Pancreas (tissue), 10 donors: ENCODE data around the gene GPR31. TPM values are rescaled to one million over a fixed set of nuclear protein-coding genes. Genes with fewer than 3 reads are reported as not detected.

Experiments
- ATAC-seq, 4 donors: fragments of 200-7000 bp; cut with Tn5 transposase; one replicate each; pipeline versions ENCODE4 v1.8.0 to v1.9.1; 2020; ENCODE audit warnings: mild to moderate bottlenecking in 4 of 4, moderate library complexity in 4 of 4
- DNase-seq, 6 donors: peaks; one replicate each; pipeline ENCODE4 v3.0.0-alpha.2; 2020
- FAIRE-seq: peaks from 2 replicates; lab custom pipeline; 2012; peaks lifted over from hg19 to GRCh38; lab: Jason Lieb, UNC
- H3K27ac ChIP-seq, 4 donors: fragments of 200-600 bp; sonication (generic); 1 replicate in 3 of 4; 2 replicates in 1 of 4; pipeline versions ENCODE4 v1.5.0 to v1.8.0; 2020
- H3K27me3 ChIP-seq, 4 donors: fragments of 200-600 bp; one replicate each; pipeline ENCODE4 v1.8.0; 2021
- H3K36me3 ChIP-seq, 3 donors: fragments of 200-600 bp; sonication (generic) in 1 of 3; one replicate each; pipeline versions ENCODE4 v1.5.0 to v1.8.0; 2020 to 2021
- H3K4me1 ChIP-seq, 3 donors: fragments of 200-600 bp; one replicate each; pipeline ENCODE4 v1.8.0; 2021
- H3K4me3 ChIP-seq, 4 donors: fragments of 200-600 bp; sonication (generic) in 2 of 4; one replicate each; pipeline versions ENCODE4 v1.5.0 to v1.8.0; 2020 to 2021
- H3K9me3 ChIP-seq, 4 donors: fragments of 200-600 bp; one replicate each; pipeline ENCODE4 v1.8.0; 2021
- CTCF ChIP-seq, 4 donors: fragments of 200-600 bp; sonication (generic) in 3 of 4; IDR thresholded peaks; one replicate each; pipeline versions ENCODE4 v1.5.0 to v1.8.0; 2021; ENCODE audit warnings: antibody characterized with exemption in 4 of 4
- WGBS, 2 donors: extraction: QIAGEN DNeasy Blood & Tissue Kit; methylation state at CpG; one replicate each; pipeline ENCODE4 v1.1.7; 2013; 5-methylcytosine and 5-hydroxymethylcytosine counted together
- intact Hi-C, 3 donors: fragments of 100-400 bp; cut with DNase I; formaldehyde crosslinking; loops; one replicate each; pipeline versions ENCODE4 v1.11.1 to v1.14.2; 2022
- polyA plus RNA-seq, 2 donors: library from polyadenylated mRNA; stranded (reverse); fragments of 200-250 nt; gene quantifications; one replicate each; pipeline ENCODE4 v1.2.3, GENCODE V29; 2013
- total RNA-seq, 6 donors: library from RNA; stranded (reverse); fragmentation: NEBNext Ultra II Directional in 4 of 6; extraction: Animal tissue kit (Norgen Biotek cat#: 25700) in 4 of 6; gene quantifications; one replicate each; pipeline versions ENCODE4 v1.2.1 to v1.2.4, GENCODE V29; 2021 to 2023
- donor health status: healthy with polysubstance abuse.
- donor health status: DM: no; HTN: no; CAD: no; lungs with moderate emphysema.
- donor health status: DM: no; HTN: no; CAD: no.
- donor health status: control.
- donor health status: control.
- donor health status: Bipolar disorder and iron deficiency.
- donor health status: DM: yes; HTN: yes; CAD: no.
- donor health status: DM: no; HTN: no; CAD: no.
- donor health status: DM: no; HTN: no; CAD: no.
- donor health status: DM: yes; HTN: yes; CAD: no.

GPR31 gene
- total and polyA plus RNA-seq, 8 donors, result not detected

GRCh38 chr6:167150941-167151549, 6.7 kb downstream of the GPR31 start:
- no peaks in the 10 kb centered on the region for H3K36me3 ChIP-seq
- H3K4me3 ChIP-seq, result no peak overlapping the region
- intact Hi-C loops, result no loop called here
- no peak for FAIRE-seq
- no peaks in the 10 kb centered on the region for H3K9me3 ChIP-seq
- no peak overlapping the region for H3K27ac ChIP-seq
- no peaks in the 10 kb centered on the region for H3K27me3 ChIP-seq
- ATAC-seq, result no peak
- WGBS, 2 donors, result 87 to 88% methylated on average over 6 of the region's 6 CpGs
- no peak for DNase-seq
- no peak for TF ChIP-seq CTCF (IDR thresholded peaks at IDR 0.05)
- no peaks in the 10 kb centered on the region for H3K4me1 ChIP-seq

- H3K27ac ChIP-seq, result no peak overlapping the region
- FAIRE-seq, result no peak
- TF ChIP-seq CTCF (IDR thresholded peaks at IDR 0.05), result no peak
- H3K4me3 ChIP-seq, result no peak overlapping the region
- no peaks in the 10 kb centered on the region for H3K27me3 ChIP-seq
- intact Hi-C loops, result loop anchor here in 1 of 3 donors (10.0 kb wide), 1 partner anchor 374 kb away; no protein-coding TSS in a partner anchor
- no peak for DNase-seq
- H3K36me3 ChIP-seq, result no peaks in the 10 kb centered on the region
- H3K4me1 ChIP-seq, result no peaks in the 10 kb centered on the region
- no peak for ATAC-seq
- H3K9me3 ChIP-seq, result no peaks in the 10 kb centered on the region
- 58 to 62% methylated on average over 5 of the region's 5 CpGs for WGBS, 2 donors
These were observed 8.8 kb downstream of the GPR31 start for GRCh38 chr6:167148997-167149396.

GRCh38 chr6:167148021-167148420, 9.8 kb downstream of the GPR31 start:
- Histone ChIP-seq H3K27me3 (no peaks in the 10 kb centered on the region), H3K36me3 (no peaks in the 10 kb centered on the region), H3K27ac (no peak overlapping the region), H3K4me3 (no peak overlapping the region), H3K9me3 (no peaks in the 10 kb centered on the region), H3K4me1 (no peaks in the 10 kb centered on the region)
- intact Hi-C loops, result loop anchor here in 1 of 3 donors (10.0 kb wide), 1 partner anchor 373 kb away; no protein-coding TSS in a partner anchor
- FAIRE-seq, result no peak
- no peak for DNase-seq
- no peak for TF ChIP-seq CTCF (IDR thresholded peaks at IDR 0.05)
- ATAC-seq, result no peak

- no peak for ATAC-seq
- Histone ChIP-seq H3K4me1 (no peaks in the 10 kb centered on the region), H3K4me3 (no peak overlapping the region), H3K27ac (no peak overlapping the region), H3K9me3 (no peaks in the 10 kb centered on the region), H3K36me3 (no peaks in the 10 kb centered on the region), H3K27me3 (no peaks in the 10 kb centered on the region)
- WGBS, 2 donors, result 41 to 44% methylated on average over 16 of the region's 16 CpGs
- DNase-seq, result no peak
- TF ChIP-seq CTCF (IDR thresholded peaks at IDR 0.05), result no peak
- no peak for FAIRE-seq
- intact Hi-C loops, result loop anchor here in 1 of 3 donors (10.0 kb wide), 1 partner anchor 372 kb away; no protein-coding TSS in a partner anchor
These were observed 10.8 kb downstream of the GPR31 start for GRCh38 chr6:167146977-167147376.

DNA sequence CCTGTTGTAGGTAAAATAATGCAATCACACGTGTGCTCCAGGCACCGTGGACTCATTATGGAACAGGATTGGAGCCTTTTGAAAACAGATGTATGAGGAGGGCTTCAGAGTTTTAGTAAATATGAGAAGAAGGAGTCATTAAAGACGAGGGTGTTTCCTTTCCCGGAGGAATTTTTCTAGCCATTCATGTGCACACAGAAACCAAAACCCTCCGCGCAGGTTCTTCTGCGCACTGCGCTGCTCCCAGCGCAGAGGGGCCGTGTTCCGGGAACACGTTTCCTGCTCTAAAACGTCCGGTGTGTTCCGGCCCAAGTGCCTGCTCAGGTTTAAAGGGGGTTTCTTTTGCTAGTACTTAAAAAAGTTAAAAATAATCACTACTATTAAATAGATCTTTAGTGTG, 11.6 kb downstream of the GPR31 start:
- TF ChIP-seq CTCF (IDR thresholded peaks at IDR 0.05), result no peak
- FAIRE-seq (no peak), DNase-seq (no peak), ATAC-seq (no peak)
- Histone ChIP-seq H3K4me3 (no peak overlapping the region), H3K27ac (no peak overlapping the region), H3K27me3 (no peaks in the 10 kb centered on the region), H3K4me1 (no peaks in the 10 kb centered on the region), H3K36me3 (no peaks in the 10 kb centered on the region), H3K9me3 (no peaks in the 10 kb centered on the region)
- 71 to 72% methylated on average over 15 of the region's 15 CpGs for WGBS, 2 donors
- intact Hi-C loops, result loop anchor here in 1 of 3 donors (10.0 kb wide), 1 partner anchor 371 kb away; no protein-coding TSS in a partner anchor
